TTC549 (cell line): Measurements from ENCODE around the gene NPTX1.

ENCODE experiments used
- FAIRE-seq: peaks from 2 replicates; lab custom pipeline; 2012; peaks lifted over from hg19 to GRCh38; lab: Jason Lieb, UNC

NPTX1 gene

DNA sequence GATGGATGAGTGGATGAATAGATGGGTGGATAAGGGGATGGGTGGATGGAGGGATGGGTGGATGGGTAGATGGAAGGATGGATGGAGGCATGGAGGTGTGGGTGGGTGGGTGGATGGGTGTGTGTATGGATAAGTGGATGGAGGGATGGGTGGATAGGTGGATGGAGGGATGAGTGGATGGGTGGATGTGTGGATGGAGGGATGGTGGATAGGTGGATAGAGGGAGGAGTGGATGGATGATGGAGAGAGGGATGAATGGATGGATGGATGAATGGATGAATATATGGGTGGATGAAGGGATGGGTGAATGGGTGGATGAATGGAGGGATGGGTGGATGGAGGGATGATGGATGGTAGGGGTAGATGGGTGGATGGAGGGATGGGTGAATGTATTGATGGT is 27.5 kb upstream of the NPTX1 start:
- no peak for FAIRE-seq

DNA sequence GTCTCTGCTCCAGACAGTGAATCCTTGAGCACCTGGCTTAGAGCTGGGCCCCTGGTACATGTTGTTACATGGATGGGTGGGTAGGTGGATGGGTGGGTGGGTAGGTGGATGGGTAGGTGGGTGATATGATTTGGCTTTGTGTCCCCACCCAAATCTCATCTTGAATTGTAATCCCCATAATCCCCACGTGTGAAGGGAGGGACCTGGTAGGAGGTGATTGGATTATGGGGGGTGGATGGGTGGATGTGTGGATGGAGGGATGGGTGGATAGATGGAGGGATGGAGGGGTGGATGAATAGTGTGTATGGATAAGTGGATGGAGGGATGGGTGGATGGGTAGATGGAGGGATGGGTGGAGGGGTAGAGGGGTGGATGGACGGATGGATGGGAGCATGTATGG is 26.6 kb upstream of the NPTX1 start:
- no peak for FAIRE-seq

DNA sequence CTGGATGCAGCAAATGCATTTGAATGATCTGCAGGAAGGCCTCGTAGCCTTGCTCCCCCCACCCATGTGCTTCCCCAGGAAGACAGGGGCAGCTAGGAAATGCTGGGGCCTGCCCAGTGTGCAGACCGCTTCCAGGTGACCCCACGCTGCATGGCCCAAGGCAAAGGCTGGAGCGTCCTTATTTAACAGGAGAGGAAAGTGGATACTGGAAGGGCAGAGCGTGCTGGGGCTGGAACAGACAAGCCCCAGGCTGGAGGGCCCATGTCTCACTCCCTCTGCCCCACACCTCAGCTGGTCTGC is 26.1 kb upstream of the NPTX1 start:
- FAIRE-seq = no peak

GRCh38 chr17:80501741-80502577 is 25.6 kb upstream of the NPTX1 start:
- no peak for FAIRE-seq

DNA sequence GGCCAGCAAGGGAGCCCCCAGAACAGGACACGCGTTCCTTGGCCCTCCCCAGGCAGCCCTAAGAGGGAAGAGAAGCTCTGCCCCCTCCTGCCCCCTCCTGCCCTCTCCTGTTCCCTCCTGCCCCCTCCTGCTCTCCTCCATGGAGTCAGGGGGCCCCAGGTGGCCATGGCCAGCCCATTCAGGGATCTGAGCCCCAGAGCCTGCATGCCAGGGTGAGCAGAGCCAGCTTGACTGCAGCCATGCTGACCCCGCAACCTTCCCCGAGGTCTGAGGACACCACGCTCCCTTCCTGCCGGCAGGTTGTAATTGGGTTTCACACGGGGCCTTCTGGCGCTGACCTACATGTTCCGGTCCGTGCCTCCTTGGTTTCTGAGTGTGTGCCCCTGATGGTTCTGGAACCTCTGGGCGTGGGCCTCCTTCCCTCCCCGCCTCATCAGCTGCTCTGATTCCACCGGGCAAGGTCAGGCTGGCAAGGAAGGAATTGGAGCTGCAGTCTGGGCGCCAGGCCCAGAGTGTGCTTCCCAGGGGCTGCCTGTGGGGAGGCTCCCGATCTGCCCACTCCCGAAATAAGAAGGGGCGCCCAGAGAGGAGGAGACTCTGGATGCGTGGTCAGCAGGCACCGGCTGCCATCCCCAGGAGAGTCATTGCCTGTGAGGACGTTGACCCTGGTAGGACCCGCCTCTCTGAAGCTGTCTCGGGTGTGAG is 23.7 kb upstream of the NPTX1 start:
- FAIRE-seq = no peak

DNA sequence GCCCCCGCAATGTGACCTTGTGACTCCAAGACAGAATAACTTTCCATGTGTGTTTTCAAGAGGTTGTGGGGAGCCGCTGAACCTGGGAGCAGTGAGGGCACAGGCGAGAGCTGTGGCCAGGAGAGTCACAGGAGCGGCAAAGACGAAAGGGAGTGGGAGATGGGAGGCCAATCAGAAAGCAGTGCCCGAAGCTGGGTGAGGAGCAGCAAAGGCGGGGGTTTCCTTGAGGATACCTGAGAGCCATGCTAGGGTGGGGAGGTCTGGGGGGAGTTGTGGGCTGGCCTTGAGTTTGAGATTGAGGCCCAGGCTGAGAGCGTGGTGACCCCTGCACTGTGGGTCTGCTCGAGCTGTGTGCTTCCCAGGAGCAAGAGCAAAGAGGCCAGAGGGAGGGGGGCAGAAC is 23.2 kb upstream of the NPTX1 start:
- FAIRE-seq = no peak

- no peak for FAIRE-seq
Observed at GRCh38 chr17:80498920-80499410, 22.6 kb upstream of the NPTX1 start.

- FAIRE-seq = no peak
Observed at GRCh38 chr17:80498242-80498919, 22.0 kb upstream of the NPTX1 start.

- FAIRE-seq = no peak
Observed at GRCh38 chr17:80497726-80498241, 21.4 kb upstream of the NPTX1 start.

GRCh38 chr17:80494547-80494946 is 18.1 kb upstream of the NPTX1 start:
- FAIRE-seq = no peak

DNA sequence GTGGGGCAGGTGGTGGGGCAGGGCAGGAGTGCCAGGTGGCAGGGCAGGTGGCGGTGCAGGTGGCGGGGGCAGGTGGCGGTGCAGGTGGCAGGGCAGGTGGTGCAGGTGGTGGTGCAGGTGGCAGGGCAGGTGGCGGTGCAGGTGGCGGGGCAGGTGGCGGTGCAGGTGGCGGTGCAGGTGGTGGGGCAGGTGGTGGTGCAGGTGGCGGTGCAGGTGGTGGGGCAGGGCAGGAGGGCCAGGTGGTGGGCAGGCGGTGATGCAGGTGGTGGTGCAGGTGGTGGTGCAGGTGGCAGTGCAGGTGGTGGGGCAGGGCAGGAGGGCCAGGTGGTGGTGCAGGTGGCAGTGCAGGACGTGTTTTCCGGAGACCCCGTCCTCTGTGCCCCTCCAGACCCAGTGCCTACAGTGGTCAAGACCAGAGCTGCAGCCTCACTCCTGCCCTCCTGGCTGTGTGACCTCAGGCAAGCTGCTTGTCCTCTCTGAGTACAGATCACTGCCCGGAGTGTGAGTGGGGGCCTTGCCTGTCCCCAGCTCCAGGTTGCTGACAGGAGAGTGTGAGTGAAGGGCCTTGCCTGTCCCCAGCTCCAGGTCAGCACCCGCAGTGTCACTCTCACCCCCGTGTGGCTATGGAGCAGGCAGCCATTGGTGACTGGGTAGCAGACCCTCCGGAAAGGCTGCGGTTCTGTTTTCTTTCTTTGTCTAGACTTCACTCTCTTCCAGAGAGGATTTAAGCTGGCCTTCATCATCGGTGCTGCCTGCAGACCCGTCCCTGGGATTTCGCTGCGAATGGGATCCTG is 16.1 kb upstream of the NPTX1 start:
- FAIRE-seq = no peak

DNA sequence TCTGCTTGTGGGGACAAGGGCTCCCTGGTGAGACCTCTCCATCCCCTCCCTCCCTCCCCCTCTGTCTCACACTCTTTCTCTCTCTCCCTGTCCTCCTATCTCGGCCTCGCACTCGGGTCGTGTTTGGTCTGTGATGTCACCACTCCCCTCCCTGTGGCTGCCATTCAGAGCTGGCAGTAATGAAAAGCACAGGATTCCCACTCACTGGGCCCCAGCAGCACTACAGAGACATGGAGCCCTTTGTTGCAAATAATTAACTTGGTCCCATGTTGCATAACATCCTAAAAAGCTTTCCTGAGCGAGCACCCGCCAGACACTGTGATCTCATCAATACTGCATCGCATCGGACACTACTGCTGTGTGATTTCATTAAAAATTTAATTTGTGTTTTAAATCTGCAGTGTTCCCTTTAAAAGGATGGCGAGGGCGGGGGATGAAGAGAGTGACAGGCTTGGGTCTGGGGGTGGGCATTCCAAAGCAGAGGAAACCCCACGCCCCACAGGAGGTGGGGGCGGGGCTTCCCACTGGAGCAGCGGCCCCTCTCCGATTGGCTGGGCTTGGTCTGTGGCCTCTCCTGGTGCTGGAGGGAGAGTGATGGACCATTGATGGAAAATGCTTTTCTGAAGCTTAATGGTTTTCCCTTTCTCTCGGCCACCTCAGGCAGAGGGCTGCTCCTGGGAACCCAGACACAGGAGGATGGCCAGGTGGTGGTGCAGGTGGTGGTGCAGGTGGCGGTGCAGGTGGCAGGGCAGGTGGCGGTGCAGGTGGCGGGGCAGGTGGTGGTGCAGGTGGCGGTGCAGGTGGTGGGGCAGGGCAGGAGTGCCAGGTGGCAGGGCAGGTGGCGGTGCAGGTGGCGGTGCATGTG is 15.3 kb upstream of the NPTX1 start:
- no peak for FAIRE-seq

DNA sequence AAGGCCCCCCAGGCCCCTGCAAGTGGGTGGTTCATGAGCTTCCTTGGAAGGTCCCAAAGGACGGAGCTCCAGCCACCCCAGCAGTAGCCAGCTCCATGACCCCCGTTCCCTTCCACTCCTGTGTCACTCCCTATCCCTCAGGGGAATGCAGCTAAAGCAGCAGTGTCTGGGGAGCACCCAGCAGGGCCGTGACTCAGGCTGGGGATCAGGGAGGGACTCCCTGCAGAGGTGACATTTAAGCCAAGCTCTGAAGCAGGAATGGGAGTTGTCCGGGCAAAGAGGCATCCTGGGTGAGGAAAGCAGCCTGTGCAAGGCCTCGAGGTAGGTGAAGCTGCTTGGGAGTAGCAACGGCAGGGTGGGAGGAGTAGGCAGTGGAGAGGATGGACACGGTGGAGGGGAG is 11.1 kb upstream of the NPTX1 start:
- FAIRE-seq = no peak

GRCh38 chr17:80486692-80487091 is 10.3 kb upstream of the NPTX1 start:
- FAIRE-seq = no peak

DNA sequence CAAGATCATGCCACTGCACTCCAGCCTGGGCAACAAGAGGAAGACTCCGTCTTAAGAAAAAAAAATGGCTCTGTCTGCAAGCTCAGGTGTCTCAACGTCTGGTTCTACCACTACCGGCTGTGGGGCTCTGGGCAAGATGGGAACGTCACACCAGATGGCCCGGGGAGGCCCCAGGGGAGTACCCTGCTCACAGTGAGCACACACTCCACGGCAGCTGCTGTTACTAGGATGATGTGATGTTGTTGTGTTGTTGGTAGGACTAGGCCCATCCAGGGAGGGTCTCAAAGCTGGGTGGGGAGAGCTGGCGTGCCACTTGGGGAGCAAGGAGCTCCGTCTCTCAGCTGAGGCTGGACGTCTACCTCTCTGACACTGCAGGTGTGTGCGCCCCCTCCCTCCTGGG is 9.4 kb upstream of the NPTX1 start:
- no peak for FAIRE-seq

DNA sequence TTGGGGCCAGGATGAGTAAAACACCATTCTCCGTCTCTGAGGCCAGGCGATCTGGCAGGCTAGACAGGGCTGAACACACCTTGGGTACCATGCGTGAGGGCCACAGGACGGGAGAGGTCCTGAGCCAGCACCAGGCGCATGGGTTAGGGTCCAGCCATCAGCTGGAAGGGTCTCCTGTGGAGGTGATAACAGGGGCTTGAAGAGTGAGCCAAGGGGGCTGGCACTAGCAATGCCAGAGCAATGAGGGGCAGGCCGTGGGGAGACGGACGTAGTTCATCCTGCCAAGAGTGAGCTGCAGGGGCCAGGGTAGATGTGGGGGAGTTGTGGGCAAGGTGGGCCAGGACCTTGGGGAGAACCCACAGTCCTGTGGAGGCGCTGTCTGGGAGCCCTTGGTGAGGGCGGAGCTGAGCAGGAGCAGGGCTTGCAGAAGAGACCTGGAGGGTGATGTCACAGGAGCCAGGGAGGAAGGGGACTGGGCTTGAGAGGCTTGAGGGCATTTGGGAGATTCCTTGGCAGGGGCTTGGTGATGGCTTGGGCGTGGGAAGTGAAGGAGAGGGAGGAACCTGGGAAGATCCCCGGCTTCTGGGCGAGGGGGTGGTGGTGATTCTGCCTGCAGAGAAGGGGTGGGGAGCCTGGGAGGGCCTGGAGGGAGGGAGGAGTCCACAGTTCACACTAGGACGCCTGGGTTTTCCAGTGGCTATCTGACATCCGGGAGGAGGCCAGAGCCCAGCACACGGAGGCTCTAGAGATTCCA is 6.3 kb upstream of the NPTX1 start:
- no peak for FAIRE-seq

DNA sequence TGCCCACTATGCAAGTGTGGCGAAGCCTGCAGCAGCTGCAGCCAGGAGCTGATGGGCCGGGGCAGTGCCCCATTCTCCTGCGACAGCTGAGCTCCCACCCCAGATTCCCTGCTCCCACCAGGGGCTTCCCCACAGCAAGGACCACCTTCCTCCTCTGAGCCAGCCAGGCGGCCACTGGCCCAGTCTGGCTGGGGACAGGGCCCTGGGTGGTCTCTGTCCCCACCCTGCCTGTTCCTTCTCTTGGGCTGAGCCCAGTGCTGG is 5.6 kb upstream of the NPTX1 start:
- no peak for FAIRE-seq

GRCh38 chr17:80481284-80482057 is 5.1 kb upstream of the NPTX1 start:
- no peak for FAIRE-seq

GRCh38 chr17:80480248-80480647 is 3.8 kb upstream of the NPTX1 start:
- FAIRE-seq = no peak

DNA sequence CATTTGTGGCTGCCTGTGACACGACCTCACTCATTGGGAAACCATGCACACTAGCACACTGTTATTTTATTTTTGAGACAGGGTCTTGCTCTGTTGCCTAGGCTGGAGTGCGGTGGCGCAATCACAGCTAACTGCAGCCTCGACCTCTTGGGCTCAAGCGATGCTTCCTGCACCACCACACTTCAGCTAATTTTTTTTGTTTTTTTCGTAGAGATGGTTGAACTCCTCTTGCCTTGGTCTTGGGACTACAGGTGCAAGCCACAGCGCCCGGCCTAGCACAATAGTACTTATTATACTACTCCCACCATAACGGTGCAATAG is 2.8 kb upstream of the NPTX1 start:
- no peak for FAIRE-seq
